DMS53 treated with DMSO at 0.1 percent for 48 hours (cell line): ENCODE measurements around the gene TUBB2A.
"Not testable (repeated sequence)": the region's sequence is repeated elsewhere in the genome, so short reads cannot be mapped to it uniquely, and the experiment has no call there.

ENCODE experiments used
- DNase-seq: peaks from one replicate; lab custom pipeline; 2025; ENCODE audit not compliant: unreplicated experiment; lab: John Stamatoyannopoulos, UW

Gene TUBB2A

GRCh38 chr6:3156184-3157130 lies 887 bp downstream of the TUBB2A start:
- not testable (repeated sequence) for DNase-seq

- not testable (repeated sequence) for DNase-seq
Measured at GRCh38 chr6:3155416-3155815, 1.9 kb downstream of the TUBB2A start.

GRCh38 chr6:3152689-3153088 lies 4.7 kb downstream of the TUBB2A start:
- no peak for DNase-seq

GRCh38 chr6:3151691-3152090 lies 5.7 kb downstream of the TUBB2A start:
- DNase-seq: no peak

- no peak for DNase-seq
Measured at GRCh38 chr6:3147914-3148757, 9.2 kb downstream of the TUBB2A start.

- DNase-seq: no peak
Measured at GRCh38 chr6:3144571-3144970, 12.8 kb downstream of the TUBB2A start.

GRCh38 chr6:3143158-3143557 lies 14.2 kb downstream of the TUBB2A start:
- no peak for DNase-seq

GRCh38 chr6:3142536-3142935 lies 14.8 kb downstream of the TUBB2A start:
- peak; percentile 27 for DNase-seq

GRCh38 chr6:3140201-3140600 lies 17.1 kb downstream of the TUBB2A start:
- peak; percentile 43 for DNase-seq

GRCh38 chr6:3139090-3139903 lies 18.0 kb downstream of the TUBB2A start:
- peak; percentile 97 for DNase-seq

GRCh38 chr6:3138341-3138740 lies 19.0 kb downstream of the TUBB2A start:
- no peak for DNase-seq

GRCh38 chr6:3137873-3138272 lies 19.5 kb downstream of the TUBB2A start:
- DNase-seq: not testable (repeated sequence)

- peak; percentile 40 for DNase-seq
Measured at GRCh38 chr6:3137057-3137777, 20.1 kb downstream of the TUBB2A start.

- peak; percentile 27 for DNase-seq
Measured at GRCh38 chr6:3136292-3137011, 20.9 kb downstream of the TUBB2A start.

- peak; percentile 86 for DNase-seq
Measured at GRCh38 chr6:3135668-3136291, 21.6 kb downstream of the TUBB2A start.

GRCh38 chr6:3133515-3133914 lies 23.8 kb downstream of the TUBB2A start:
- DNase-seq: no peak

- DNase-seq: no peak
Measured at GRCh38 chr6:3131695-3132094, 25.6 kb downstream of the TUBB2A start.

GRCh38 chr6:3128356-3129108 lies 28.8 kb downstream of the TUBB2A start:
- DNase-seq: no peak
